ENCODE results near the gene ACADSB.
A peak's percentile ranks its signal among the peaks of the same experiment; 100 is the strongest.

Gene ACADSB

DNA sequence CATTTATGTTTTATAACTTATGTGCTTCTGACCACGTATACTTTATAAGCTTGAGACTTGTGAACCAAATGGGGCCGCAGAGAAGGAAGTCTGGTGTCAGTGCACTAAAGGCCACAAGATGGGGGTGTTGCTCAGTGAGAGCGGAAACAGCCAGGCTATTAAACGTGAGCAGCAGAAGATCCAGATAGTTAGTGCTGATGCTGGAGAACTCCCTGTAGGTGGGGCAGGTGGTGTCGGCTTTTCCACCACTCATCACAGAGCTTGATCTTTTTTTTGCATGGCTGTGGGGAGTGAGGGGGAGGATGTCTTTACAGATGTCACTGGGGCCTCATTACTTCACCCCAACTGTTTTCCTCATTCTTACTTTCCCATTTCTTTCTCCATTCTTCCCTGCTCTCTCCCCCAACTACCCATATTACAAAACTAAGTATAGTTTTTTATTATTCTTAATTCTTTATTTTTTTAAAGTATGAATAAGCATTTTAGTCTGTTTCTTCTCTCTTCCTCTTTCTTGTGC lies 34.7 kb downstream of the ACADSB start:
- peak; percentile 28 for DNase-seq

DNA sequence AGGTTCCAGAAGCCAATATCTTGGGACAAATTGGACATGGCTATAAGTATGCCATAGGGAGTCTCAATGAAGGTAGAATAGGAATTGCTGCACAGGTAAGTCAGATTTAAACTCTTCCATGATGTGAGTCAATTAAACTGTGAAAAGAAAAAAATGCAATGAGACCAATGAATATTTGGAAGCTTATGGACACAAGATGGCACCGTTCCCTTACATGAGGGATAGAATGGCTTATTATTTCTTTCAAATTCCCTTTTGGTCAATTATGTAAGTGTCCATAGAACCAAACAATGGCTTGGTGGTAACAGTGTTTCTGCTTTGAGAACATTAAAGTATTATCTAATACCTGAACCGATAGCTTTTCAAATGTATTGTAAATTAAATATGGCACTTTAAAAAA lies 35.6 kb downstream of the ACADSB start:
- no peak for DNase-seq

DNA sequence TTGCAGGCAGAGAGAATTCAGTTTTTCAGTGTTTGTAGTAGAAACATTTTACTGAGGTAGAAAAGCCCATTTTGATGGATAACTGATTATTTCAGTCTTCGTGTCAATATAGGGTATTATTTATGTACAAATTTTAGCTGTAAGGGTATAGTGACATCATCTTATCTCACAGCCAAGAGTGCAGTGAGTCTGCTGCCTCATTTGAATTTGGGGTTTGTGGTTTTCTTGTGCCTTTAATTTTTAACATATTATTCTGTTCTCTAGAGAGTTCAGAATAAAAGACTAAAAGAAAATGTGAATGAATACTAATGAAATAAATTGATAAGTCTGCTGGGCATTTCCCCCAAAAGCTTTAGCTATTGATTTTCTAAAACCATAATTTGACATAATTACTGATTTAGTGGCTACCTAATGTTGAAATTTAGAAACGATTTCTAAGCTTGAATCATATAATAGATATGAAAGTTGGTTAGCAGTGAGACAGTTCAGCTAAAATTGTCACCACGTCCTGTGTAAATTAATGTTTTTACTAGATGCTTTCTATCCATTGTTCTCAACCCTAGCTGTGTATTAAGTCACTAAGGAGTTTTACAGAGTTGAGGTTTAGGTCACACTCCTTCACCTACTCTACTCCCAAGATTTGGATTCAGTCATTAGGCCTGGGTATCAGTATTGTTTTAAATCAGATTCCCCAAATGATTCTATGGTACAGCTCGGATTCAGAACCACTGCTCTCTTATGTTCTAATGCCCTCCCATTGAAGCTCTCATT lies 37.3 kb downstream of the ACADSB start:
- DNase-seq = no peak

DNA sequence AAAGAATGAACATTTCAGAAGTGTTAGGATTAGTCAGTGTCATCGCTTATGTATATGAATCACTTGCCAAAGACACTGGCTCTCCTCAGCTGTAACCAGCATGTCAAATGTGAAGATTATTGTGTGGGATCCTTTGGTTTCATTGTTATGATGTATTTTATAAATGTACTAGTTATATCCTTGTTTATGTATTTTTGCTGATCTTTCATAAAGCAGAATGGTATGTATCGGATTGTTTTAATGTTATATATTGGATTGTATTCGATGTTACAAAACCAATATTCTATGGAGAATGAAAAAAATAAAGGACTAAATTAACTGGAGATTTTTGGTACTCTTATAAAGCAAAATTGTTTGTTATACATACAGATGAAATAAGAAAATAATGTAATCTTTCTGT lies 49.2 kb downstream of the ACADSB start:
- no peak for DNase-seq

DNA sequence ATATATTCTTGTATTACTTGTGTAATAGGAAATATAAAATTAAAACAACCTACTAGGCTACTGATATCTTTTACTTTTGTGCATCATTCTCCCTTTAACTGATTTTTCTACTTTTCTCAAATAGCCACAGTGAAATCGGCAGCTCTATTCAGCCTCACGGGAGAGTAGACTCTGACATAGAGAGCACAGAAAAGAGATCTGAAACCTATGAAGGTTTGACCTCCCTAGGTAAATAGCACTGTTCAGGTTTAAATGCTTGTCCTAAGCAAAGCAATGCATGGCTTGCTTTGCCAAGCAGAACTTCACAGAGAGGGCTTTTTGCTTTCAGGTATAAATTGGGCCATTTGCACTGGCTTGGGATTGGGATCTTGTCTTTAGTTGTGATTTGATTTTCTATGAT lies 53.1 kb downstream of the ACADSB start:
- DNase-seq = no peak

DNA sequence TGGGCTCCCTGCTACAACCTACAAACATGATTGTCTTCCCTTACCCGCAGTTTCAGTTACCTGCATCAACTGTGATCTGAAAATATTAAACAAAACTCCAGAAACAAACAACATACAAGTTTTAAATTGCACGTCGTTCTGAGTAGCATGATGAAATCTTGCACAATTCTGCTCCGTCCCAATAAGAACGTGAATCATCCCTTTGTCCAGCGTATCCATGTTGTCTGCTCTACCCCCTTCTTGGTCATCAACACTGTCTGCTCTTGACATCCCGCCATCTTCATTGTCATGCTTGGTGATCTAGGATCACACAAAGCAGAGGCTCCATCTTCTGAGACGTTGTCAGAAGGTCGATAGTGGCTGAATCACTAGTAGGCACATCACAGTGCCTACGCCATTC lies 53.9 kb downstream of the ACADSB start:
- no peak for DNase-seq

- no peak for DNase-seq
These were observed 59.5 kb downstream of the ACADSB start for GRCh38 chr10:123068087-123068853.

GRCh38 chr10:123069246-123069986 lies 60.6 kb downstream of the ACADSB start:
- no peak for DNase-seq

DNA sequence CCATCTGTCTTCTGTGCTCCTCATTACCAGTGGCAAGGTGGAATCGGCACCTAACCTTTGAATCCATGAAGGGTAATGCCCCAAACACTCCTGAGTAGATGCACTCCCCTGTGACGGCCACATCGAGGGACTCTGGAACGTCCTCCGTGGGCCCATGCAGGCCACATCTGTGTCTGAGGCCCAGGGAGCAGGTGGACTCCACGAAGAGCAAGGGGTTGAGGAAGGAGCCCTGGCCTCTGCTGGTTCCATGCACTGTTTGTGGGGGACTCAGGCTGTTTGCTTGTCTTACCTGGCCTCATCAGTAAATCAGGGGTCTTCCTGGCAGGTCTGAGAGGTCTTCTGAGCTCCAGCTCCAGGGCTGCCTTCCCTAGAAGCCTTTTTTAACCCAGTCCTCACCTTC lies 64.4 kb downstream of the ACADSB start:
- no peak for DNase-seq

DNA sequence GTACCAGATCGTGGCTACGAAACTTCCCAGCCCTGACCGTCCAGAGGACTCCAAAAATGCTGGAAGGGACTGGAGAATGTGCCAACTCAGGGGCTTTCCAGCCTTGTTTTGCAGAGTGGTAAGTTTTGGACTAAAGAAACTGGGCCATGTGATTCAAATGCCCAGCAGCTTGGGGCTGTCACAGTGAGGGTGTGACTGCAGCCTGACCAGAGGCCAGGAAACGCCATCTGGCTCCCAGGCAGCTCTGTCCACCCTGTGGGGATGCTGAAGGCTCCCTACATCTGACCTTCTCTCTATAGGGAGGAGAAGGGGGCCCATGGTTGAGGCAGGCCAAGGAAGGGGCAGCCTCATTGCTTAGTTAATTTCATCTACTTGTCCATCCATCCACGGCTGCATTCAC lies 65.4 kb downstream of the ACADSB start:
- no peak for DNase-seq

GRCh38 chr10:123081896-123082295 lies 73.1 kb downstream of the ACADSB start:
- DNase-seq = no peak

DNA sequence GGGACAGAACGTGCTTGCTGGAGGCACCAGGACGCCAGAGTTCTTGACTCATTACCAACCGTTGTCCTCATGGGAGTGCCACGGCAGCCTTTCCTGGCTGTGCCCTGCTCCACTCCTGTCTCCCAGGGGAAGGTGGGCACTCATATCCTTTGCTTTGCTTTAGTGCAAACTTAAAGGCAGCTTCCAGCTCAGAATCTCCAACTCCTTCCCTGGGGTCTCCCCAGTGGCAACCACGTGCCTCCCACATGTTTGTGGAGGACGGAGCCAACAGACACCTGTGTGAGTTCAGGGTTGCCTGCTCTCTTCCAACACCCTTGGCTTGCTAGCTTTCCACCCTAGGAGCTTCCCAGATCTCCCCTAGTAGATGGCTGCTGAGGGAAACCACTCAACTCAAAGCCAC lies 75.0 kb downstream of the ACADSB start:
- DNase-seq = no peak

- DNase-seq = no peak
These were observed 77.5 kb downstream of the ACADSB start for GRCh38 chr10:123086281-123086680.

- no peak for DNase-seq
These were observed 78.5 kb downstream of the ACADSB start for GRCh38 chr10:123087348-123087747.

- DNase-seq = no peak
These were observed 79.0 kb downstream of the ACADSB start for GRCh38 chr10:123087786-123088185.

DNA sequence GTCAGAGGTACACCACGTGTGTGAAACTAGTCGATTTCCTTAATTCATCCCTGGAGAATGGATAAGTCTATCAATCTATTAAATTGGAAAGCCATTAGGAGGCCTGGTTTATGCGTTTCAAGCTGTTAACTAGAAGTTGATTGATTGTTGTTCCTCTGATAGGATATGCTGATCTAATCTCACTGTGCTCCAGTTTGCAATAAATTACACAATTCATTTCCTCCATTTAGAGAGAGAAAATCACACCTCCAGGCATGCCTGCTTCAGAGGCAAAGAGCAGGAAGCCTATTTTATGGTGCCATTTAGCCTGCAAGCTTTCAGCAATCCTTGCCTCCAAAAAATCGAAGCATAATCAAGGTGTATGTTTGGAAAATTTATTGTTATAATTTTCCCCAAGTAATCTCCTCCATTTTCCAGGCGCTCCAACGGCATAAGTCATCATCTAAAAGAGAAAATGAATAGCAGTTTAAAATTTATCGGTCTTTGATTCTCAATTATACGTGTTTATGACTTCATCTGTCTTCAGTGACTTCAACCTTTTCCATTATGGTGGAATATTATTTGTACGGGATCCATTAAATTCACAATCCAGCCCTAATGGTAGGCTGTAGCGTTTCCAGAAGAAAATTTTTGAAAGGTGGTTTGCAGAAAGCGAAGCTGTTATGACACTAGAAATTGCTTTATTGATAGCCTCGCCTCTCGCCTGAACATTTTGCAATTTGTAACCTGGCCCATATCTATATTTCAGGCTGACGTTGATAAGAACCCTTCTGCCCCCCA lies 84.0 kb downstream of the ACADSB start:
- DNase-seq = no peak

- no peak for DNase-seq
These were observed 84.7 kb downstream of the ACADSB start for GRCh38 chr10:123093489-123093888.

DNA sequence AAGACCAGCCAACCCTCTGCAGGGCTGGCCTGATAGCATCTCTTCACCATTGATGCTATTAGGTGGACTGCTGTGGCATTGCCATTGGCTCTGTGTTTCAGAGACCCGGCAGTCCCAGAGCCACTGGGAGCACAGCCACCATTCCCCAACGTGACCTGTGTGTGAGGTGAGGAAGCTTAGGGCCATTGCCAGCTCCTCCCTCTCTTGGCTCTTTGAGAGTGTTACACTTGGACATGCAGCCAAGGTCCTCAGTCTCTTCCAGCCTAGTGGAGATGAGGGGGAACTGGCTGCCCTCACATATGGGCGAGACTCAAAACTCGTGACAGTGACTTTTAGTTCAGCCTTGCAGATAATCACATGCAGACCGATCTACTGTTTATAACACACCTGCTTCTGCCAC lies 87.6 kb downstream of the ACADSB start:
- DNase-seq = no peak

GRCh38 chr10:123097039-123097438 lies 88.2 kb downstream of the ACADSB start:
- DNase-seq = no peak

DNA sequence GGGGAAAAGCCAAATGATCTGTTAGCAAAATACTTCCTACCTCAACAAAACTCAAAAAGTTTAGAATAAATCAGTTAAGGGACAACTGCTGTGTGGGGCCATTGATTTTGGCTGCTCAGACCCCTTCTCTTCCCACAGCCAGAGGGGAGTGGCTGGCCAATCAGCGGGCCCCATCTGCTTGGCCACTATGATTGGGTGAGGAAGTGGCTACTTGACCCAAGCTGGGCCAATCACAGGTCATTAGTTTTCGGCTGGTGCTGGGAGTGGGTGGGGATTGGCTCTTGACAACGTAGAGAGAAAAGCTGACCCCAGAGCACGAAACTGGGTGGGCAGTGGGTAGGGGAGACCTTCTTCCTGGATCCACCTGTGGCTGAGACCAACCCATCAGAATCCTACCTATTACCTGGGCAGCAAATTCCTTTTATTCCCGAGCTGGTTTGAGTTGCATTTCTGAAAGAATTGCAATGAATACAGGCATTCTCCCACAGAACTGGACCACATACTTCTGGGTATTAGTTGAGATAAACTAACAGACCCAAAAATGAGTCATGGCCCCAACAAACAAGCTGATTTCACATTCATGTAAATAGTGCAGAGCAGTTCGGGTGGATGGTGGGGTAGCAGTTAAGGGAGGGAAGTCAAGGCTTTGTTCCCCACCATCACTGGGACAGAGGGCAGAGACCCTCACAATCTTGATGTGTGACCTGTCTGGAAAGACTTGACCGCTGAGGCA lies 91.4 kb downstream of the ACADSB start:
- DNase-seq = no peak

GRCh38 chr10:123101872-123102271 lies 93.1 kb downstream of the ACADSB start:
- no peak for DNase-seq

DNA sequence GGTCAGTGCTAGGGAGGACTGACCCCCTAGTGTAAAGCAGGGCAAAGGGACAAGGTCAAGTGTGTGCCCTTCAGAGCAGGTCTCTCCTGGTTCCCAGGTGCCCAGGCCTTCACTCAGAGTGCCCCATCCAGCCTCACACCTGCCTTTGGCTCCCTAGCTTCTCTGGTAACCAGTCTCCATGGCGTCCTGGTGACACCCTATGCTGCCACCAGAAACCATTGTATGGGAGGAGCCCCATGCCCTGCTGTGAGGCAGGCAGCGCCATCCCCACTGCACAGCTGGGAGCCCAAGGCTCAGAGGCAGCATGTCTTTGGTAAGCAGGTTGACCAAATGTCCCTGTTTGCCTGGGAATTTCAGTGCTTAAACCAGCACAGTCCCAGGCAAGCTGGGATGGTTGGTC lies 93.9 kb downstream of the ACADSB start:
- DNase-seq = no peak
